ENCODE results near the gene ZNF2. TPM values are rescaled to one million over a fixed set of nuclear protein-coding genes. Genes with fewer than 3 reads are reported as not detected.

ZNF2 gene
- total and polyA plus RNA-seq, 2 of the 13 experiments (the other 11 are each of a cell fraction or from before 2014, with no cell fraction given): 4.3 to 6.1 TPM

DNA sequence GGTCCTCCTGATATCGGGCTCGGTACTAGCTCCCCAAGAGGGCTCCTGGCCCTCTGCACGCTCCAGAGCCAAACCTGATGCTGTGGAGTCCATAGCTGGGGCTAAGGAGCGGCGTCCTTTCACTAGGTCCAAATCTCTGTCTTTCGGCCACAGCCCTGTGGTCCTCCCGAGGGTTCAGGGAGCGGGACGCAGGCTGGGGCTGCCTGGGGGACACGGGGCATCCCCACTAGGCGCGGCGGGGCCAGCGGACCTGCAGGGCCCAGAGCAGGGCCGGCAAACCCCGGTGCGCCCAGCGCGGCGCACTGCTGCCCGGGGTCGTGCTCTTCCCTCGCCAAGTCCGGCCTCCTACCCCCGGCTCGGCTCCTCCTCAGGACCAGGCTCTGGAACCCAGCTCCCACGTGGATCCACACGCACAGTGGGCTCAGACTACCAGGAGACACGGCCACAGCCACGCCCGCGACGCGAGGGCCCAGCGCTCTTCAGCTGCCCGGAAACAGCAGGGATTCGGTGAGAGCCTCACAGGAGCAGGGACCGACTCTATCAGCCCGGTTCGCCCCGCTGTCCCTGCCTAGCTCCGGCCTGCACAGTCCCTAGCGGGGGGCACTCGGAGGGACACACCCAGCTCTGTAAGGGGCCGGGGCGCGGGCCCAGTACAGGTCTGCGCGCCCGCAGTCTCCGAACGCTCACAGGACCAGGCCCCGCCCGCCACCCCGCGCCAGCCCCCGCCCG lies 6.6 kb upstream of the ZNF2 start (continued):
- no peak for TF ChIP-seq NR2F2 (IDR thresholded peaks at IDR 0.05; ENCODE audit: borderline replicate concordance, low read depth)
- TF ChIP-seq ONECUT2 (CRISPR knock-in tag; IDR thresholded peaks at IDR 0.05): no peak
- no peak for TF ChIP-seq POLR2A (IDR thresholded peaks at IDR 0.05; ENCODE audit: insufficient read depth in 1 of 2, low read depth in 2 of 2, low read length in 2 of 2)
- TF ChIP-seq FLYWCH1 (CRISPR knock-in tag; IDR thresholded peaks at IDR 0.05): no peak
- TF ChIP-seq NFRKB (IDR thresholded peaks at IDR 0.05): no peak
- TF ChIP-seq TBL1XR1 (IDR thresholded peaks at IDR 0.05; ENCODE audit: borderline replicate concordance, low read length, partially characterized antibody): no peak
- TF ChIP-seq, protein P1, sequence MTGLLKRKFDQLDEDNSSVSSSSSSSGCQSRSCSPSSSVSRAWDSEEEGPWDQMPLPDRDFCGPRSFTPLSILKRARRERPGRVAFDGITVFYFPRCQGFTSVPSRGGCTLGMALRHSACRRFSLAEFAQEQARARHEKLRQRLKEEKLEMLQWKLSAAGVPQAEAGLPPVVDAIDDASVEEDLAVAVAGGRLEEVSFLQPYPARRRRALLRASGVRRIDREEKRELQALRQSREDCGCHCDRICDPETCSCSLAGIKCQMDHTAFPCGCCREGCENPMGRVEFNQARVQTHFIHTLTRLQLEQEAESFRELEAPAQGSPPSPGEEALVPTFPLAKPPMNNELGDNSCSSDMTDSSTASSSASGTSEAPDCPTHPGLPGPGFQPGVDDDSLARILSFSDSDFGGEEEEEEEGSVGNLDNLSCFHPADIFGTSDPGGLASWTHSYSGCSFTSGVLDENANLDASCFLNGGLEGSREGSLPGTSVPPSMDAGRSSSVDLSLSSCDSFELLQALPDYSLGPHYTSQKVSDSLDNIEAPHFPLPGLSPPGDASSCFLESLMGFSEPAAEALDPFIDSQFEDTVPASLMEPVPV (CRISPR knock-in tag; IDR thresholded peaks at IDR 0.05): peak; percentile 63; the same call in 1 of the 2 replicates
- no peak for TF ChIP-seq ADNP (CRISPR knock-in tag; IDR thresholded peaks at IDR 0.05)
- TF ChIP-seq ZNF605 (CRISPR knock-in tag; IDR thresholded peaks at IDR 0.05): no peak; the same call in 1 of the 2 replicates
- TF ChIP-seq BHLHE40 (IDR thresholded peaks at IDR 0.05; ENCODE audit: low read length): no peak
- TF ChIP-seq, protein P2, sequence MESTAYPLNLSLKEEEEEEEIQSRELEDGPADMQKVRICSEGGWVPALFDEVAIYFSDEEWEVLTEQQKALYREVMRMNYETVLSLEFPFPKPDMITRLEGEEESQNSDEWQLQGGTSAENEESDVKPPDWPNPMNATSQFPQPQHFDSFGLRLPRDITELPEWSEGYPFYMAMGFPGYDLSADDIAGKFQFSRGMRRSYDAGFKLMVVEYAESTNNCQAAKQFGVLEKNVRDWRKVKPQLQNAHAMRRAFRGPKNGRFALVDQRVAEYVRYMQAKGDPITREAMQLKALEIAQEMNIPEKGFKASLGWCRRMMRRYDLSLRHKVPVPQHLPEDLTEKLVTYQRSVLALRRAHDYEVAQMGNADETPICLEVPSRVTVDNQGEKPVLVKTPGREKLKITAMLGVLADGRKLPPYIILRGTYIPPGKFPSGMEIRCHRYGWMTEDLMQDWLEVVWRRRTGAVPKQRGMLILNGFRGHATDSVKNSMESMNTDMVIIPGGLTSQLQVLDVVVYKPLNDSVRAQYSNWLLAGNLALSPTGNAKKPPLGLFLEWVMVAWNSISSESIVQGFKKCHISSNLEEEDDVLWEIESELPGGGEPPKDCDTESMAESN (CRISPR knock-in tag; conservative IDR thresholded peaks at IDR 0.05): no peak; the same call in 1 of the 2 replicates
- no peak for TF ChIP-seq AHR (CRISPR knock-in tag; IDR thresholded peaks at IDR 0.05)
- no peak for TF ChIP-seq HDAC2 (CRISPR knock-in tag; IDR thresholded peaks at IDR 0.05)
- TF ChIP-seq GPN1 (CRISPR knock-in tag; IDR thresholded peaks at IDR 0.05; ENCODE audit: borderline replicate concordance): no peak
- TF ChIP-seq PRMT3 (CRISPR knock-in tag; IDR thresholded peaks at IDR 0.05; ENCODE audit: borderline replicate concordance, low read depth): no peak
- TF ChIP-seq, protein P3, sequence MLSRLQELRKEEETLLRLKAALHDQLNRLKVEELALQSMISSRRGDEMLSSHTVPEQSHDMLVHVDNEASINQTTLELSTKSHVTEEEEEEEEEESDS (CRISPR knock-in tag; IDR thresholded peaks at IDR 0.05; ENCODE audit: borderline replicate concordance): no peak
- no peak; the same call in 1 of the 2 replicates for TF ChIP-seq ZNF367 (CRISPR knock-in tag; IDR thresholded peaks at IDR 0.05; ENCODE audit: borderline replicate concordance)
- TF ChIP-seq GATAD2A (CRISPR knock-in tag; IDR thresholded peaks at IDR 0.05): no peak
- TF ChIP-seq ZNF780A (CRISPR knock-in tag; IDR thresholded peaks at IDR 0.05): no peak
- no peak for TF ChIP-seq HMGA1 (CRISPR knock-in tag; conservative IDR thresholded peaks at IDR 0.05)
- TF ChIP-seq FOXJ3 (CRISPR knock-in tag; IDR thresholded peaks at IDR 0.05; ENCODE audit: borderline replicate concordance): no peak
- TF ChIP-seq SCMH1 (CRISPR knock-in tag; IDR thresholded peaks at IDR 0.05; ENCODE audit: borderline replicate concordance): no peak
- no peak for TF ChIP-seq ZNF34 (CRISPR knock-in tag; IDR thresholded peaks at IDR 0.05; ENCODE audit: borderline replicate concordance)
- no peak; the same call in 1 of the 2 replicates for TF ChIP-seq SPEN (CRISPR knock-in tag; IDR thresholded peaks at IDR 0.05; ENCODE audit: low read depth)
- no peak for TF ChIP-seq EZH2 (conservative IDR thresholded peaks at IDR 0.05; ENCODE audit: low read depth, low read length)
- TF ChIP-seq, protein P4, sequence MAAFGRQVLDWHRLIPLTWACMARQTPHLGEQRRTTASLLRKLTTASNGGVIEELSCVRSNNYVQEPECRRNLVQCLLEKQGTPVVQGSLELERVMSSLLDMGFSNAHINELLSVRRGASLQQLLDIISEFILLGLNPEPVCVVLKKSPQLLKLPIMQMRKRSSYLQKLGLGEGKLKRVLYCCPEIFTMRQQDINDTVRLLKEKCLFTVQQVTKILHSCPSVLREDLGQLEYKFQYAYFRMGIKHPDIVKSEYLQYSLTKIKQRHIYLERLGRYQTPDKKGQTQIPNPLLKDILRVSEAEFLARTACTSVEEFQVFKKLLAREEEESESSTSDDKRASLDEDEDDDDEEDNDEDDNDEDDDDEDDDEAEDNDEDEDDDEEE (CRISPR knock-in tag; IDR thresholded peaks at IDR 0.05): no peak; the same call in 1 of the 2 replicates
- no peak for TF ChIP-seq SIX1 (CRISPR knock-in tag; IDR thresholded peaks at IDR 0.05; ENCODE audit: borderline replicate concordance)

All from HepG2 (cell line).